Stomach (tissue), 4 donors: ENCODE results near the gene YY1AP1.

Source experiments
- CTCF ChIP-seq, 7 experiments: fragments of 450-650 bp in 4 of 7; fragments of 200-600 bp in 3 of 7; sonication (generic) in 3 of 7; IDR thresholded peaks; one replicate each; pipeline ENCODE4 v1.5.1; 2016 to 2019; ENCODE audit warnings: antibody characterized with exemption in 7 of 7, control low read depth in 2 of 7, mild to moderate bottlenecking in 1 of 7
- EP300 ChIP-seq: sonication (generic); formaldehyde crosslinking; IDR thresholded peaks from one replicate; pipeline ENCODE4 v1.6.1; 2017; ENCODE audit warnings: antibody characterized with exemption

- TF ChIP-seq CTCF (IDR thresholded peaks at IDR 0.05): no peak
- no peak for TF ChIP-seq EP300
These were observed 31.1 kb upstream of the YY1AP1 start for GRCh38 chr1:155719703-155720102.
